ENCODE data around the gene CIP2A. TPM values are rescaled to one million over a fixed set of nuclear protein-coding genes. Genes with fewer than 3 reads are reported as not detected.
"Not testable (repeated sequence)": the region's sequence is repeated elsewhere in the genome, so short reads cannot be mapped to it uniquely, and the experiment has no call there.

Gene CIP2A
- 1 to 10 TPM in 3 of 4 donors, under 1 TPM in 1; 0.99 to 4.3 (median 3.0) TPM for total RNA-seq
- 1 to 10 TPM in 2 of 3 donors, under 1 TPM in 1; 0.60 to 5.4 (median 1.6) TPM for polyA plus RNA-seq

GRCh38 chr3:108589081-108589997 is at the start of gene CIP2A, which contains the start of gene DZIP3:
TSS of gene CIP2A (minus strand) at chr3:108589438. CDS start at chr3:108589375, 63 bp downstream.
TSS of gene DZIP3 (plus strand) at chr3:108589722. CDS start at chr3:108605407, 15,685 bp downstream.
- Histone ChIP-seq H3K27me3 (no peaks in the 10 kb centered on the region), H3K9me3 (no peaks in the 10 kb centered on the region), H3K4me3 (peak within 1 kb of the TSS; percentile 56 to 72 (median 61)), H3K4me1 (peaks cover 0 to 23% (median 15%) of the 10 kb centered on the region in 4 donors), H3K27ac (peak within 1 kb of the TSS; percentile 87 to 91 (median 88)), H3K36me3 (no peaks in the 10 kb centered on the region)
- 0% methylated on average over 59 of the region's 59 CpGs for WGBS, 2 donors
- intact Hi-C loops (cut with DNase I): no loop called here
- DNase-seq: peak; percentile 89
- TF ChIP-seq POLR2AphosphoS5 (IDR thresholded peaks at IDR 0.05) (peak; percentile 65 to 90 (median 80)), POLR2A (IDR thresholded peaks at IDR 0.05) (peak; percentile 59 to 63), CTCF (IDR thresholded peaks at IDR 0.05) (no peak)

GRCh38 chr3:108629974-108630373 is 40.7 kb upstream of the CIP2A start:
- intact Hi-C loops (cut with DNase I): no loop called here
- peaks cover 0 to 54% (median 0%) of the 10 kb centered on the region in 4 donors for H3K36me3 ChIP-seq
- 35 to 71% methylated on average over 1 of the region's 1 CpG for WGBS, 2 donors

DNA sequence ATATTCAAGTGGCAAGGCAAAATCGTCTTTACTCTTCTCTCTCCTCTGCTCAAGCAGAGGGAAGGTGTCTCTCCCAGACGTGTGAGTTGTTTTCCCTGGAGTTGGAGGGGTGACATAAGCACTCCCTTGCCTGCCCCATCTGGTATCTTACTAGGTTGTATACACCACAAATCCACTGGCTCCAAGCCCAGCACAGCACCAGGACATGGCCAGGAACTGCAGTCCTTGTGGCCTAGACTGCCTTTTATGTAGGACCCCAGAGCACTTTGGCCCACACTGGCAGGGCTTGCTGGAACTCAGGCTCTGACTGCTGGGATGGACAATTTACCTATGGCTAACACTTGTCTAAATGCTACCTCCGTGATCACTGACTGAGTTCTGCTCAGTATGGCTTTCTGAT is 34.3 kb upstream of the CIP2A start:
- no peak overlapping the region for H3K27ac ChIP-seq
- no peaks in the 10 kb centered on the region for H3K4me1 ChIP-seq
- TF ChIP-seq POLR2A (IDR thresholded peaks at IDR 0.05) (no peak), CTCF (IDR thresholded peaks at IDR 0.05) (no peak), POLR2AphosphoS5 (IDR thresholded peaks at IDR 0.05) (no peak), EP300 (IDR thresholded peaks at IDR 0.05) (no peak)
- intact Hi-C loops (cut with DNase I): no loop called here
- peaks cover 0 to 37% (median 0%) of the 10 kb centered on the region in 4 donors for H3K36me3 ChIP-seq
- H3K27me3 ChIP-seq: no peaks in the 10 kb centered on the region
- no peak for DNase-seq
- WGBS, 2 donors: 88 to 90% methylated on average over 3 of the region's 3 CpGs
- H3K9me3 ChIP-seq: no peaks in the 10 kb centered on the region
- no peak overlapping the region for H3K4me3 ChIP-seq

More at GRCh38 chr3:108629974-108630373, 40.7 kb upstream of the CIP2A start:
- Histone ChIP-seq H3K27ac (no peak overlapping the region), H3K4me1 (no peaks in the 10 kb centered on the region), H3K4me3 (no peak overlapping the region), H3K9me3 (no peaks in the 10 kb centered on the region), H3K27me3 (no peaks in the 10 kb centered on the region)
- DNase-seq: no peak
- no peak for TF ChIP-seq CTCF (IDR thresholded peaks at IDR 0.05)
- no peak for TF ChIP-seq EP300 (IDR thresholded peaks at IDR 0.05)
- no peak for TF ChIP-seq POLR2A (IDR thresholded peaks at IDR 0.05)
- no peak for TF ChIP-seq POLR2AphosphoS5 (IDR thresholded peaks at IDR 0.05)

- Histone ChIP-seq H3K4me1 (no peaks in the 10 kb centered on the region), H3K36me3 (peaks cover 0 to 18% (median 0%) of the 10 kb centered on the region in 4 donors), H3K4me3 (no peak overlapping the region), H3K9me3 (no peaks in the 10 kb centered on the region), H3K27me3 (no peaks in the 10 kb centered on the region), H3K27ac (no peak overlapping the region)
- intact Hi-C loops (cut with DNase I): no loop called here
- TF ChIP-seq POLR2A (IDR thresholded peaks at IDR 0.05) (no peak), POLR2AphosphoS5 (IDR thresholded peaks at IDR 0.05) (no peak), CTCF (IDR thresholded peaks at IDR 0.05) (no peak), EP300 (IDR thresholded peaks at IDR 0.05) (no peak)
- 28 to 85% methylated on average over 1 of the region's 1 CpG for WGBS, 2 donors
- no peak for DNase-seq
Measured at GRCh38 chr3:108620250-108620649, 31.0 kb upstream of the CIP2A start.

DNA sequence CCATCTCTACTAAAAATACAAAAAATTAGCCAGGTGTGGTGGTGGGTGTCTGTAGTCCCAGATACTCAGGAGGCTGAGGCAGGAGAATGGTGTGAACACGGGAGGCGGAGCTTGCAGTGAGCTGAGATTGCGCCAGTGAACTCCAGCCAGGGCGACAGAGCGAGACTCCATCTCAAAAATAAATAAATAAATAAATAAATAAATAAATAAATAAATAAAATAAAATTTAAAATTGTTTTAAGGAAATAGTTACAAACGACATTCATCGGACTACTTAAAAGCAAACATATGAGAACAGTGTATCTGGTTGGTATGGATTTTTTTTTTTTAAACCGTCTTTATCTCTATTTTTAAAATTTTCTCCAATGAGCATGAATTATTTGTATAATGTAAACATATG is 26.9 kb upstream of the CIP2A start:
- 97 to 99% methylated on average over 8 of the region's 8 CpGs for WGBS, 2 donors
- H3K27ac ChIP-seq; DNase-seq; intact Hi-C loops (cut with DNase I); H3K4me3 ChIP-seq; H3K27me3 ChIP-seq; H3K4me1 ChIP-seq; H3K9me3 ChIP-seq: not testable (repeated sequence)
- peaks cover 0 to 19% (median 0%) of the 10 kb centered on the region in 4 donors for H3K36me3 ChIP-seq

Data from sigmoid colon (tissue), 7 donors.